NCI-H69 (cell line): ENCODE results near the gene PIK3R3.
A peak's percentile ranks its signal among the peaks of the same experiment; 100 is the strongest.
"Not testable (repeated sequence)": the region's sequence is repeated elsewhere in the genome, so short reads cannot be mapped to it uniquely, and the experiment has no call there.

Experiments used
- DNase-seq: peaks from one replicate; lab custom pipeline; 2025; lab: John Stamatoyannopoulos, UW

Gene PIK3R3

DNA sequence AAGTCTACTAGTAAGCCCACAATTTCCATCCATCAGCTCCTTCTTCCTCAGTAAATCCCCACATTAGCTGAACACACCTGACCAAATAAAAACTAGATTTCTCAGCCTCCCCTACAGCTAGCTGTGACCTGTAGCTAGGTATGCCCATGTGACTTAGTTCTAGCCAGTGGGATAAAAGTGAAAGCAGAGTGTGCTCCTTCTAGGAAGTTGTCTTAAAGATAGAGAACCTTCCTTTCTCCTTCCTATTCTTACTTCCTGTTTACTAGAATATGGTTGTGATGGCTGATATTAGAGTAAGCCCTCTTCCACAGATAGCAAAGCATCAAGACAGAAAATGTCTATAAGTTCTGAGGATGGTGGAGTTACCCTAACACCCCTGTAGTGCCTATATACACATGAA, 67.0 kb downstream of the PIK3R3 start:
- peak; percentile 7 for DNase-seq

DNA sequence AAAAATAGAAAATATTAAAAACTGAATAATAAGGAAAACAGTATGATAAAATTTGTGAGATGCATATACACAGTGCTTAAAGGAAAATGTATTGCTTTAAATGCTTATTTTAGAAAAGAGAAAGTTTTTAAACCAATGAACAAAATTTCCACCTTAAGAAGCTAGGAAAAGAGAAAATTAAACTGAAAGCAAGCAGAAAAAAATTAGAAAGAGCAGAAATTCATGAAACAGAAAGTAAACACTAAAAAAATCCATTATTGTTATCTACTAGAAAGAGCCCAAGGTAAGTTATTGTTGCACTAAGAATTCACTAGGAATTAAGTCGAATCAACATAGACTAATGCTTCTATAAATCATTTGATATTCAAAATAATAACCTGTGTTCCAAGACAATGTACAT, 67.7 kb downstream of the PIK3R3 start:
- no peak for DNase-seq

DNA sequence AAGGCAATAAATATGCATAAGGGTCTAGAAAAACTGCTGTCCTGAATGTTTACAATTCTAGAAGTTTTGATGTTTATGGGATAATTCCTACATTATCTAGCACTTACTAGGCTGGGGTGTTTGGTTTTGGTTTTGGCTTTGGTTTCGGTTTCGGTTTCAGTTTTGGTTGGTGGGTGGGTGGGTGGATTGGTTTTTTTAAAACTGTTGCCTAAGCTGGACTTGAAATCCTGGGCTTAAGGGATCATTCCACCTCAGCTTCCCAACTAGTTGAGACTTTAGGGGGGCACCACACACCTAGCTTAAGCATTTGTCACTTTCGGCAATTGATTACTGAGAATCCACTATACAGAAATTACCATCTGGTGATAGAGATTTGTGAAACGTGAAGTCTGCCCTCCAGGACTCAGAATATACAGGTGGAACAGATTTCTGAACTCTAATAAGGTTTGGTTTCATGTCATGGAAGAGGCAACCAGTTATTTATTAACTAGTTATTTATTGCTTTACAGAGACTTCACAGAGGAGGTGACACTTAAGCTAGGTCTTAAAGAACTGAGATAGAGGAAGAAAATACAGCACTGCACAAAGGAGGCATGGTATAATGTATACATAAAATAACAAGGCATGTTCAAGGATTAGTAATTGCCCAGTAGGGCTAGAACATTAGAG, 69.6 kb downstream of the PIK3R3 start:
- DNase-seq = no peak

DNA sequence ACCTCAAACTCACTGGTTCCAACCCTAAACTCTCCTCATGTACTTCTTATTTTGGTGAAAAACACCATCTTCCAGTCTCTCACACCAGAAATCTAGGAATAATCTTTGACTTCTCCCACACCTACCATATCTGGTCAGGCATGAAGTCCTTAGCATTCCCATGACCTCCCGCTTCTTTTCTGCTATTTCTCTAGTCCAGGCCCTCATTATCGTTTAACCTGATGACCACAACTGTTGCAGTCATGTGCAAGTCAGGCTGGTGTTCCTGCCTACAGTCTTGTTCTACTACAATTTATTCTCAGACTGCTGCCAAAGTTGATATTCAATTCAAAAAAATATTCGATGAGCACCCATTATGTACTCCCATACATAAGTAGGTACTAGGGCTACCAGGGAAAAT, 71.3 kb downstream of the PIK3R3 start:
- DNase-seq = no peak

DNA sequence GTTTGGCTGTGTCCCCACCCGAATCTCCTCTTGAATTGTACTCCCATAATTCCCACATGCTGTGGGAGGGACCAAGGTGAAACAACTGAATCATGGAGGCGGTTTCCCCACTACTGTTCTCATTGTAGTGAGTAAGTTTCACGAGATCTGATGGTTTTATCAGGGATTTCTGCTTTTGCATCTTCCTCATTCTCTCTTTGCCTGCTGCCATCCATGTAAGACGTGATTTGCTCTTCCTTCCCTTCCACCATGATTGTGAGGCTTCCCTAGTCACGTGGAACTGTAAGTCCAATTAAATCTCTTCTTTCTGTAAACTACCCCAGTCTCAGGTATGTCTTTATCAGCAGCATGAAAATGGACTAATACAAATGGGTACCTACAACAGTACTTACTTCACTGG, 73.5 kb downstream of the PIK3R3 start:
- DNase-seq = no peak

DNA sequence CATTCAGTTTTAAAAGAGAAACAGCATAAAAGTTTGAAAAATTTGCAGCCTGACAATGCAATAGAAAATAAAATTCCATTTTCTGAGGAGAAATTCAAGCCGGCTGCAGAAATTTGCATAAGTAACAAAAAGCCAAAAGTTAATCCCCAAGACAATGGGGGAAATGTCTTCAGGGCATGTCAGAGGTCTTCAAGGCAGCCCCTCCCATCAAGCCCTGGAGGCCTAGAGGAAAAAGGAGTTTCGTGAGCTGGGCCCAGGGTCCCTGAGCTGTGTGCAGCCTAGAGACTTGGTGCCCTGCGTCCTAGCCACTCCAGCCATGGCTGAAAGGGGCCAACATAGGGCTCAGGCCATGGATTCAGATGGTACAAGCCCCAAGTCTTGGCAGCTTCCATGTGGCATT, 74.6 kb downstream of the PIK3R3 start:
- no peak for DNase-seq

DNA sequence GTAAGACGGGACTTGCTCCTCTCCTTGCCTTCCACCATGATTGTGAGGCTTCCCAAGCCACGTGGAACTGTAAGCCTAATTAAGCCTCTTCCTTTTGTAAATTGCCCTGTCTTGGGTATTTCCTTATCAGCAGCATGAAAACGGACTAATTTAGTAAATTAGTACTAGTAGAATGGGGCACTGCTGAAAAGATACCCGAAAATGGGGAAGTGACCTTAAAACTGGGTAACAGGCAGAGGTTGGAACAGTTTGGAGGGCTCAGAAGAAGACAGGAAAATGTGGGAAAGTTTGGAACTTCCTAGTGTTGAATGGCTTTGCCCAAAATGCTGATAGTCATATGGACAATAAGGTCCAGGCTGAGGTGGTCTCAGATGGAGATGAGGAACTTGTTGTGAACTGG, 75.2 kb downstream of the PIK3R3 start:
- not testable (repeated sequence) for DNase-seq

DNA sequence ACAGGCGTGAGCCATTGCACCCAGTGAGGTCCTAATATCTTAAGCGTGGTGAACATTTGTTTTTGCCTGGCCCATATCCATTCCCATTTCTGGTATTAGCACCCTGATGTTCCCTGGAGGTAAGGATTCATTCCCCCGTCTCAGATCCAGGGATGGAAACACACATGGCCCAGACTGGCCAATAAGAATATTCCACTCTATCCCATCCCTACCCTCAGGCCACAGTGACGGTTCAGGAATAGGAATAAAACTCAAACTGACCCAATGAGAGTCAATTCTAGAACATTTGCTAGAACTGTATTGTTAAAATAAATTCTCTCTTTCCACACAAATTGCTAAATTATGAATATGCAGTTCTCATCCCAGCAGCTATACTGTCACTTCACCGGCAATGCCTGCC, 76.1 kb downstream of the PIK3R3 start:
- no peak for DNase-seq

DNA sequence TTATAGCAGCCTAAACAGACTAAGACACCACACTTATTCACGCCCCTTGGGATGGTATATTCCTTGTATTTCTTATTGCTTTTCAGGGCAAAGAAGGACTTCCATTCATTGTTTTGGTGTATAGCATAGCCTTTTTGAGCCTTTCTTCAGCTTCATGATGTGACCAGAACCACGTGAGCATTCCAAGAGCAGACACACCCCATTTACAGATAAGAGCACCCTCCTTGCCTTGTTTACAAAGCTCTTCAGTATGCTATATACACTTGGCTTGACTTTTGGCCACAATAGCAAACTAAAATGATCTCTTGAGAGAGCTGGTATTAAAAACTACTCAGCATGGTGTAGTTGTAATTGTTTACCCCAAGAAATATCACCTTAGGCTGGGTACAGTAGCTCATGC, 78.7 kb downstream of the PIK3R3 start:
- DNase-seq = no peak

DNA sequence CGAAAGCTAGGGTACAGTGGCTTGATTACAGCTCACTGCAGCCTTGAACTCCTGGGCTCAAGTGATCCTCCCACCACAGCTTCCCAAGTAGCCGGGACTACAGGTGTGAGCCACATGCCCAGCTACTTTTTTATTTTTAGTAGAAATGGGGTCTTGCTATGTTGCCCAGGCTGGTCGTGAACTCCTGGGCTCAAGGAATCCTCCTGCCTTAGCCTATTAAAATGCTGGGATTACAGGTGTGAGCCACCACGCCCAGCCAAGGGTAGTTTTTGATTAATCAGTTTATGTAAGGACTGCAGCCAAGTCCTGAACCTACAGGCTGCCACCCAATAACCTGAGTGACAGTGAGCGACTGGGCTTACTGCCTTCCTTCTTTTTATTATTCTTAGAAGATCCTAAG, 88.3 kb downstream of the PIK3R3 start:
- no peak for DNase-seq

DNA sequence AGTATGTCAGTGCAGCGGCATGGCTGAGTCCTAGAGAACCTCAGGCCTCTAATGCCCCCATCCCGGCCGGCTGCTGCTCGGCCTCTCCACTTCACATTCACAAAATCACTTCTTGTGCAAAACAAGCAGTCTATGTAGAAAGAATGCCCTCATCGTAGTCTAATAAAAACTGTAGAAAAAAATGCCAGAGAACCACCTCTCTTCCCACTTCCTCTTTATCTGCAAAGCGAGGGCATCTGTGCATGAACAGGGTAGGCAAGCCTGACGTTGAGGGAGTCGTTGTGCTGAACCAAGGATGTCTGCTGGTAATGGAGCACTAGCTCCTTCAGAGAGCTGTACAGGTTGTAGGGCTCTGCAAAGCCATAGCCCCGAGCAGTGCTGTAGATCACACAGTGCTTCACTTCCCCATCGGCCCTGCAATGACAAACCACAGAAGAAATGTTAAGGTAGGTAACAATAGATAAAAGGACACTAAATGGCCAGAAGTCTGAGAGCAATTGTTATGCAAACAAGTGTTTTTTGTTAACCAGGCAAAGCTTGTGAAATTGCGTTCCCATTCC, 88.9 kb downstream of the PIK3R3 start:
- DNase-seq = no peak

DNA sequence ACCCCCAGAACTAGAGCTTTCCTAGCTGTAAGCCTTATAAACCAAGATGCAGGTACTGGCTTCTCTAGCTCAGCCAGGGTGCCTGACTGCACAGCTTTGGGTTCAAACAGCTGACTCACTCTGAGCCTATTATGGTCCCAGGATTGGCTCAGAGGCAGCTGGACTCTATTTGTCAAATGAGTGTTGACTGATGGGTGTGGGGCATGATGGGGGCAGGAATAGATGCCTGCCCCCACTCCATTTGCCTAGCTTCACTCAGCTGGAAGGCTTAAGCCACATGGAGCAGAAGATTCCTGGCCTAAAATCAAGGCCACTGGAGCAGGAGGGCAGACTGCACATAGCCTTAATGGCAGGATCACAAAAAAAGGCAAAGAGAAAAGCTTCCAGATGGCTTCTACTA, 90.5 kb downstream of the PIK3R3 start:
- DNase-seq = peak; percentile 59

DNA sequence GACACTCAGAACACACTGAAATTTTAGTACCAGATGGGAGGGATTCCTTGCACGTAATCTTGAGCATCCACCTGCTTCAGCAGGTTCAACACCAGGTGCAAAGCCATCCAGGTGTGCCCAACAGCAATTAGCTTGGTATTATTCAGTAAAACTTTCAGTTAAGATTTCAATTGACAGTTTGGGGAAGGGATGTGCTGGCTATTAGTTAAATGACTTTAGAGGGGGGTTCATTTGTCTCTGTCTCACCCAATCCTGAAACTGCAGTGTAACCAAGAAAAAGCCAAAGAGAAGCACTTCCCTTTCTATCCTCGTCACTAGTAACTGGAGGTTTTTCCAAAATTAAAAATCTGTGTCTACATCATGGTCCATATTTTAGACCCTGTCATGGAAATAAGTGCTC, 90.9 kb downstream of the PIK3R3 start:
- DNase-seq = no peak

DNA sequence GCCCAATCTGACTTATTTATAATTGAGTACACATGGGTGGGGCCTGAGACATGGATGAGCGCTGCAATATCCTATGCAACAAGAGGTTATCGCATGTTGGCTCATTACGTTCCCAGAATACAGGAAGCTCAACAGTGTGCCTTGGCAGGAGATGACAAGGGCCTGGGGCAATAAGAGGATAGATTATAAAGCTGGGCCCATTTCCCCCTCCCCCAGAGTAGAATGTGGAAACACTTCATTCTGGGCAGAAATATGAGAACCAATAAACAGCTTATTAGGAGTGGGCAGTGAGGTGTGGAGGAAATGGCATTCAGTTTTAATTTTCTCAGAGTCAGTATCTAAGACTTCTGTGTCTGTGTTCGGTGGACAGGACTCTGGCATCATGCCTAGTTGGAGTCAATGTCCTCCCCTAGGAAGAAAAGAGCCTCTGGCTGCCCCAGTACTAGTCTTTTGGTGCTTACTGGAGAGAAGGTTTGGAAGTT, 92.8 kb downstream of the PIK3R3 start:
- peak; percentile 56 for DNase-seq

DNA sequence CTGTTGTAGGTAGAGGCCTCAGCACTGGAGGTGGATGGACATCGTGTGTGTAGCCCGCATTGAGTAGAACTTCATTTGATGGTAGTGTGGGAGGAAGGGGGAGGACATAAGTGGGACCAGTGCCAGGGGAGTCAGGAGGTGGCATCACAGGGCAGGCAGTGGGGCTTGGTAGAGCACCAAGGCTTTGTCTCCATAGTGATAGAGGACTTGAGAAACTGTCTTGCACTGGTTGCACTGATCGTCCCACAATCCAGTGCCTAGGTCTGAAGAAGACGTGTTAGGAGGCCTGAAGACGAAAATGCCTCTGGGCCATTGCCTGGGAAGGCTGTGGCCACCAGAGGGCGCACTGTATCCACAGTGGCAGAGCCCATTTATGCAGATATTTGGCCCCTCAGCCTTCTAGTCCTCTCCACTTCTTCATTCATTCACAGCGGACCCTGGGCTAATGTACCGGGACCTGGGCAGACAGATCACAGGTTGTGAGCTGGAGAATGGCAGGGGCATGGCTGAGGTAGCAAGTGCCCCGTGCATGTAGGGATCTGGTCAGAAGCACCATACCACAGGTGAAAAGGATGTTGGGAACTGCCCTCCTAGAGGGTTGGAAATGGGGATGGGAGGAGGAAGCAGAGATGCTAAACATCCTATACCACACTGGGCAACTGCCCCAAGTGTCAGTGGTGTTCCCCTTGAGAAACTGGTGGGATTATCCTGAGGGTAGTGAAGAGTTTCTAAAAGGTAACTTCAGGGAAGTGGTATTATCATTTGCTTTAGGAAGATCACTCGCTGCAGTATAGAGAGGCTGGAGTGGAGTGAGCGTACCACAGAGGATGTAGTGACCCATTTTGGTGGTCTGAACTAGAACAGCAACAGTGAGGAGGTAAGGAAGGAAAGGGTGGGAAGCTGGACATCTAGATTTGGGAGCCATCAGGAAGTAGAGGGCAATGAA, 95.3 kb downstream of the PIK3R3 start:
- DNase-seq = peak; percentile 66

DNA sequence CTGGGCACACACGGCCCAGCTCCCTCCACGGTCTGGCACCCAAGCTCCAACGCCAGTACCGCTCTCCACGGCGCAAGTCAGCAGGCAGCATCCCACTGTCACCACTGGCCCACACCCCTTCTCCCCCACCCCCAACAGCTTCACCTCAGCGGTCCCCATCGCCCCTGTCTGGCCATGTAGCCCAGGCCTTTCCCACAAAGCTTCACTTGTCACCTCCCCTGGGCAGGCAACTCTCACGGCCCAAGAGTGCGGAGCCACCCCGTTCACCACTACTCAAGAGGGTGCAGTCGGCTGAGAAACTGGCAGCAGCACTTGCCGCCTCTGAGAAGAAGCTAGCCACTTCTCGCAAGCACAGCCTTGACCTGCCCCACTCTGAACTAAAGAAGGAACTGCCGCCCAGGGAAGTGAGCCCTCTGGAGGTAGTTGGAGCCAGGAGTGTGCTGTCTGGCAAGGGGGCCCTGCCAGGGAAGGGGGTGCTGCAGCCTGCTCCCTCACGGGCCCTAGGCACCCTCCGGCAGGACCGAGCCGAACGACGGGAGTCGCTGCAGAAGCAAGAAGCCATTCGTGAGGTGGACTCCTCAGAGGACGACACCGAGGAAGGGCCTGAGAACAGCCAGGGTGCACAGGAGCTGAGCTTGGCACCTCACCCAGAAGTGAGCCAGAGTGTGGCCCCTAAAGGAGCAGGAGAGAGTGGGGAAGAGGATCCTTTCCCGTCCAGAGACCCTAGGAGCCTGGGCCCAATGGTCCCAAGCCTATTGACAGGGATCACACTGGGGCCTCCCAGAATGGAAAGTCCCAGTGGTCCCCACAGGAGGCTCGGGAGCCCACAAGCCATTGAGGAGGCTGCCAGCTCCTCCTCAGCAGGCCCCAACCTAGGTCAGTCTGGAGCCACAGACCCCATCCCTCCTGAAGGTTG, 97.6 kb downstream of the PIK3R3 start:
- DNase-seq = no peak

DNA sequence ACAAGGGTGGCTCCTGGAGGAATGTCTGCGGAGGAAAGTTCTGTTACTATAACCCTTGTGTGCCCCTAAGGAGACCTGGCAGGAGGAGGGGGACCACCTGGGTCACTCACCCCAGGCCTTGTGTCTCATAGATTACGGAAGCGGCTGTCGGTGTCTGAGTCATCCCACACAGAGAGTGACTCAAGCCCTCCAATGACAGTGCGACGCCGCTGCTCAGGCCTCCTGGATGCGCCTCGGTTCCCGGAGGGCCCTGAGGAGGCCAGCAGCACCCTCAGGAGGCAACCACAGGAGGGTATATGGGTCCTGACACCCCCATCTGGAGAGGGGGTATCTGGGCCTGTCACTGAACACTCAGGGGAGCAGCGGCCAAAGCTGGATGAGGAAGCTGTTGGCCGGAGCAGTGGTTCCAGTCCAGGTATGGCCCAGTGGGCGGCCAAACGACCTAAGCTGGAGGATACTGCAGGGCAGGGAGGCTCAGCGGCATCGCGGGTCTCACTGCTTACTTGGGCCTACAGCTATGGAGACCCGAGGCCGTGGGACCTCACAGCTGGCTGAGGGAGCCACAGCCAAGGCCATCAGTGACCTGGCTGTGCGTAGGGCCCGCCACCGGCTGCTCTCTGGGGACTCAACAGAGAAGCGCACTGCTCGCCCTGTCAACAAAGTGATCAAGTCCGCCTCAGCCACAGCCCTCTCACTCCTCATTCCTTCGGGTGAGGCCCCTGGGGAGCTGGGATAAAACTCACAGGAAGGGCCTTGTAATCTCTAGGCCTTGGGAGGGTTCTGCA, 101.4 kb downstream of the PIK3R3 start:
- no peak for DNase-seq

DNA sequence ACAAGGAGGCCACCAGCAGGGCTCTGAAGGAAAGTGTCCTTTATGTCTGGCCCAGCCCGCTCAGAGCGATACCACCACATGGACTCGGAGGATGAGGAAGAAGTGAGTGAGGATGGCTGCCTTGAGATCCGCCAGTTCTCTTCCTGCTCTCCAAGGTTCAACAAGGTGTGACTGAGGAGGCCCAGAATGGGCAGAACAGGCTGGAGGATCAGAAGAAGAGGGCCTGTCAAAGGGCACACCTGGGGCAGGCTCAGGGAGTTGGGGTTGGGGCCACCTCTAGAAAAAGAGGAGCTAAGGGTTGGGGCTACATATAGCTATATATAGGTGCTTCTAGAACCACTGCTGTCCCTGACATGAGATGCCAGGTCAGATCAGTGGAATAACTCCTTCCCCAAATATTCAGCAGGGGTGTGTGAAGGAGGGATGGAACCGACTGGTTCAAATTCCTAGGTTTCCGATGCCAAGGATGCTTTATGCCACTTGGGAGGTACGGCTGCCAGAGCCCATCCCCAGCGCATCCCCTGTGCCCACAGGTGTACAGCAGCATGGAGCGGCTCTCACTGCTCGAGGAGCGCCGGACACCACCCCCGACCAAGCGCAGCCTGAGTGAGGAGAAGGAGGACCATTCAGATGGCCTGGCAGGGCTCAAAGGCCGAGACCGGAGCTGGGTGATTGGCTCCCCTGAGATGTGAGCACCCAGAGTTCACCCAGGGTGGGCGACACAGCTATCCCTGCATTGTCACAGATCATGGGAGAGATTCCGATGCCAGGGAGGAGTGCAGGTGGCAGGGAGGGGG, 102.2 kb downstream of the PIK3R3 start:
- DNase-seq = no peak

DNA sequence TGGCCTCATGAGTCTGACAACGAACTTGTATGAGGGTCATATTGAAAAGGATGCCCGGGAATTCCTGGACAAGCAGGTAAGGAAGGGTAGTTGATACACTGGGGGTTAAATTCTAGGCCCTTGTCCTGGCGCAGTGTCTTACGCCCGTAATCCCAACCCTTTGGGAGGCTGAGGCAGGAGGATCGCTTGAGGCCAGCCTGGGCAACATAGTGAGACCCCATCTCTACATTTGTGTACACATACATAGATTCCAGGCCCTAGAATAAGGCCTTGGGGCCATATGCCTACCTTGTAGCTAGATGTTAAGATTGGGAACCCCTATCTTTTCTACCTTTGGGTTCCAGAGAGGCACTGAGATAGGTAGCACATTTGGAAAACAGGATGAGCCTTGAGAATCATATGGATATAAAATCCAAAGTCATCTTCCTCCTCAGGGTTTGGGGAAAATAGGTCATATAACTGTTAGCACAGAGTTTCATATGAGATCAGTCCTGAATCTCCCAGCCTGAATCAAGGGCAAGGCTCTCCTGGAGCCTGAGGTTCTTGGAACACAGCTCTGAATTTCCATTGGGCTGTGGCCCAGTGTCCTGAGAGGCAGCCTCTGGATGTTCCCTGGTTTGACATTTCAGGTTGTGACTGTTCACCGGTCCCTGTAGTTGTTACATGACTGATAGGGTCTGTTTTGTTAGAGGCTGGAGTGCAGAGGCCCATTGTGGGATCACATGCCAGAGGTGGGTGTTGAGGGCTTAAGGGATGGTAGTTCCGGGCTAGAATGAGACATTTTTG, 104.4 kb downstream of the PIK3R3 start:
- no peak for DNase-seq
